Measurements from ENCODE around the gene CNOT4.

GRCh38 chr7:135537453-135537852 lies 27.6 kb upstream of the CNOT4 start:
- TF ChIP-seq CTCF (conservative IDR thresholded peaks at IDR 0.05; ENCODE audit: low read depth, low read length) (no peak), EZH2 (IDR thresholded peaks at IDR 0.05; ENCODE audit: low read length, unreplicated experiment) (no peak)
